ENCODE results near the gene ROR2. TPM values are rescaled to one million over a fixed set of nuclear protein-coding genes. Genes with fewer than 3 reads are reported as not detected.

ROR2 gene
- total and polyA plus RNA-seq, 2 donors (not counting 3 experiments of a cell fraction or from before 2014, with no cell fraction given), result not detected

GRCh38 chr9:91835632-91836031 lies 114.4 kb downstream of the ROR2 start:
- CTCF ChIA-PET, result no interaction called here

GRCh38 chr9:91835216-91835615 lies 114.8 kb downstream of the ROR2 start:
- no peaks in the 10 kb centered on the region for H3K27me3 ChIP-seq (ENCODE audit: control insufficient read depth in 2 of 2, insufficient read depth in 2 of 2, low read length in 2 of 2)
- intact Hi-C loops (cut with micrococcal nuclease) (no loop called here), dilution Hi-C loops (cut with MboI; ENCODE audit: extremely low pct_ligation_motif_present, low sequenced_read_pairs) (no loop called here)
- no peaks in the 10 kb centered on the region for H3K9me1 ChIP-seq (replicated peaks; ENCODE audit: control insufficient read depth, extremely low read depth, insufficient read depth, low read length)
- FAIRE-seq, result no peak
- no TSS peak for BruUV-seq (replicated peaks)
- H3K9ac ChIP-seq (replicated peaks; ENCODE audit: extremely low read depth, insufficient read depth, low read length), result no peak overlapping the region
- TF ChIP-seq GATA2 (IDR thresholded peaks at IDR 0.05; ENCODE audit: insufficient read depth, insufficient read length, low read depth, low read length), result no peak
- TF ChIP-seq POLR2A (IDR thresholded peaks at IDR 0.05; ENCODE audit: low read depth, low read length), result no peak
- TF ChIP-seq POLR2AphosphoS5 (IDR thresholded peaks at IDR 0.05; ENCODE audit: insufficient read depth, low read depth, low read length), result no peak
- no peak for TF ChIP-seq FOS (IDR thresholded peaks at IDR 0.05; ENCODE audit: borderline replicate concordance, insufficient read depth, low read length)
- TF ChIP-seq EZH2 (IDR thresholded peaks at IDR 0.05; ENCODE audit: borderline replicate concordance, low read depth, low read length, severe bottlenecking), result no peak
- TF ChIP-seq, protein P1, sequence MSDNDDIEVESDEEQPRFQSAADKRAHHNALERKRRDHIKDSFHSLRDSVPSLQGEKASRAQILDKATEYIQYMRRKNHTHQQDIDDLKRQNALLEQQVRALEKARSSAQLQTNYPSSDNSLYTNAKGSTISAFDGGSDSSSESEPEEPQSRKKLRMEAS (IDR thresholded peaks at IDR 0.05; ENCODE audit: insufficient read depth, insufficient read length), result no peak
- no peak for TF ChIP-seq MYC (IDR thresholded peaks at IDR 0.05; ENCODE audit: low read depth, low read length)
- no peak for TF ChIP-seq JUN (IDR thresholded peaks at IDR 0.05; ENCODE audit: borderline replicate concordance, insufficient read depth, insufficient read length, low read depth)
- ChIA-PET POLR2A (interaction anchor here (0.5 kb wide), 1 partner anchor 1660 kb away, joined by 3 read pairs; no protein-coding TSS in a partner anchor), CTCF (no interaction called here)
- no peak overlapping the region for H3K27ac ChIP-seq (ENCODE audit: insufficient read depth, low read depth, low read length)
- H3K36me3 ChIP-seq (ENCODE audit: control insufficient read depth in 2 of 2, extremely low read depth in 1 of 2, insufficient read depth in 2 of 2, low read length in 2 of 2), result no peaks in the 10 kb centered on the region
- DNase-seq (ENCODE audit: low read depth, low spot score), result no peak
- no peaks in the 10 kb centered on the region for H3K4me1 ChIP-seq (ENCODE audit: control insufficient read depth, extremely low read depth, insufficient read depth, low read length)
- no peaks in the 10 kb centered on the region for H3K9me3 ChIP-seq (replicated peaks; ENCODE audit: control insufficient read depth, insufficient read depth, low read length)
- H4K20me1 ChIP-seq (replicated peaks; ENCODE audit: control insufficient read depth, extremely low read depth, insufficient read depth, low read length), result no peaks in the 10 kb centered on the region
- no peak overlapping the region for H3K4me3 ChIP-seq (replicated peaks in 1 of 3; ENCODE audit: insufficient read depth in 1 of 3, low read depth in 1 of 3, low read length in 3 of 3)
- H3K79me2 ChIP-seq (ENCODE audit: control insufficient read depth, insufficient read depth, low read length), result no peaks in the 10 kb centered on the region
- no peak overlapping the region for H2AFZ ChIP-seq (ENCODE audit: low read depth, low read length)
- no peak overlapping the region for H3K4me2 ChIP-seq (ENCODE audit: insufficient read depth, low read length)

More at GRCh38 chr9:91835632-91836031, 114.4 kb downstream of the ROR2 start:
- TF ChIP-seq EZH2 (IDR thresholded peaks at IDR 0.05; ENCODE audit: borderline replicate concordance, low read depth, low read length, severe bottlenecking) (no peak), FOS (IDR thresholded peaks at IDR 0.05; ENCODE audit: borderline replicate concordance, insufficient read depth, low read length) (no peak), POLR2AphosphoS5 (IDR thresholded peaks at IDR 0.05; ENCODE audit: insufficient read depth, low read depth, low read length) (no peak)
- H3K4me3 ChIP-seq (replicated peaks in 1 of 3; ENCODE audit: insufficient read depth in 1 of 3, low read depth in 1 of 3, low read length in 3 of 3), result no peak overlapping the region
- POLR2A ChIA-PET, result no interaction called here
- BruUV-seq (replicated peaks), result no TSS peak
- no peak overlapping the region for H3K9ac ChIP-seq (replicated peaks; ENCODE audit: extremely low read depth, insufficient read depth, low read length)
- intact Hi-C loops (cut with micrococcal nuclease), result no loop called here
- H3K27me3 ChIP-seq (ENCODE audit: control insufficient read depth in 2 of 2, insufficient read depth in 2 of 2, low read length in 2 of 2), result no peaks in the 10 kb centered on the region
- H3K9me1 ChIP-seq (replicated peaks; ENCODE audit: control insufficient read depth, extremely low read depth, insufficient read depth, low read length), result no peaks in the 10 kb centered on the region
- H2AFZ ChIP-seq (ENCODE audit: low read depth, low read length), result no peak overlapping the region
- H4K20me1 ChIP-seq (replicated peaks; ENCODE audit: control insufficient read depth, extremely low read depth, insufficient read depth, low read length), result no peaks in the 10 kb centered on the region
- no peak overlapping the region for H3K27ac ChIP-seq (ENCODE audit: insufficient read depth, low read depth, low read length)
- dilution Hi-C loops (cut with MboI; ENCODE audit: extremely low pct_ligation_motif_present, low sequenced_read_pairs), result no loop called here
- DNase-seq (ENCODE audit: low read depth, low spot score) (no peak), FAIRE-seq (no peak)
- H3K79me2 ChIP-seq (ENCODE audit: control insufficient read depth, insufficient read depth, low read length), result no peaks in the 10 kb centered on the region
- H3K4me1 ChIP-seq (ENCODE audit: control insufficient read depth, extremely low read depth, insufficient read depth, low read length), result no peaks in the 10 kb centered on the region
- H3K9me3 ChIP-seq (replicated peaks; ENCODE audit: control insufficient read depth, insufficient read depth, low read length), result no peaks in the 10 kb centered on the region
- H3K36me3 ChIP-seq (ENCODE audit: control insufficient read depth in 2 of 2, extremely low read depth in 1 of 2, insufficient read depth in 2 of 2, low read length in 2 of 2), result no peaks in the 10 kb centered on the region
- H3K4me2 ChIP-seq (ENCODE audit: insufficient read depth, low read length), result no peak overlapping the region

All from endothelial cell of umbilical vein (primary cell).